Large intestine (tissue), 3 donors: ENCODE results near the gene UTP3. TPM values are rescaled to one million over a fixed set of nuclear protein-coding genes. Genes with fewer than 3 reads are reported as not detected.
"Not testable (repeated sequence)": the region's sequence is repeated elsewhere in the genome, so short reads cannot be mapped to it uniquely, and the experiment has no call there.

Source experiments
- DNase-seq, 2 donors: peaks; one replicate each; pipeline versions ENCODE4 v3.0.0 to v3.0.0-alpha.2; 2013
- H3K27ac ChIP-seq: one replicate; pipeline ENCODE4 v1.5.1; 2013; ENCODE audit warnings: low read length
- H3K27me3 ChIP-seq: 2 replicates; pipeline ENCODE4 v1.6.1; 2013; ENCODE audit warnings: low read length; ENCODE audit not compliant: control insufficient read depth, insufficient read depth
- H3K36me3 ChIP-seq: 2 replicates; pipeline ENCODE4 v1.6.1; 2013; ENCODE audit warnings: low read length; ENCODE audit not compliant: control insufficient read depth, insufficient read depth
- H3K4me1 ChIP-seq: one replicate; pipeline ENCODE4 v1.6.1; 2013; ENCODE audit warnings: low read length; ENCODE audit not compliant: control insufficient read depth, insufficient read depth
- H3K4me3 ChIP-seq: one replicate; pipeline ENCODE4 v1.5.1; 2013; ENCODE audit warnings: low read length
- H3K9me3 ChIP-seq: one replicate; pipeline ENCODE4 v1.6.1; 2013; ENCODE audit warnings: mild to moderate bottlenecking, low read depth, low read length, moderate library complexity; ENCODE audit not compliant: control insufficient read depth
- WGBS: methylation state at CpG from one replicate; pipeline ENCODE4 v1.1.5; 2013; ENCODE audit warnings: low lambda C conversion rate; ENCODE audit not compliant: insufficient coverage; 5-methylcytosine and 5-hydroxymethylcytosine counted together
- polyA plus RNA-seq: library from polyadenylated mRNA; unstranded; fragments of 120-200 nt; gene quantifications from one replicate; pipeline ENCODE4 v1.2.1, GENCODE V29; 2013

The UTP3 gene
- polyA plus RNA-seq, 1 donor, result 34.4 TPM

DNA sequence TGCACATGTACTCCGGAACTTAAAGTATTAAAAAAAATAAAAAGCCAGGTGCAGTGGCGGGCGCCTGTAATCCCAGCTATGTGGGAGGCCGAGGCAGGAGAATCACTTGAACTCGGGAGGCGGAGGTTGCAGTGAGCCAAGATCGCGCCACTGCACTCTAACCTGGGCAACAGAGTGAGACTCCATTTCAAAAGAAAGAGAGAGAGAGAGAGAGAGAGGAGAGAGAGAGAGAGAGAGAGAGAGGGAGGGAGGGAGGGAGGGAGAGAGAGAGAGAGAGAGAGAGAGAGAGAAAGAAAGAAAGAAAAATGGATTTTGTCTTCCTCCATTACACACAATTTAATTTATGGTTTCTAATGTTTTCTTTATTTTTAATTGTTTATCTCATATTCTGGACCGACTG is 44.5 kb downstream of the UTP3 start:
- not testable (repeated sequence) for DNase-seq, H3K9me3 ChIP-seq, H3K36me3 ChIP-seq, H3K4me1 ChIP-seq, H3K4me3 ChIP-seq, H3K27me3 ChIP-seq, H3K27ac ChIP-seq
- 83% methylated on average over 1 of the region's 9 CpGs for WGBS

DNA sequence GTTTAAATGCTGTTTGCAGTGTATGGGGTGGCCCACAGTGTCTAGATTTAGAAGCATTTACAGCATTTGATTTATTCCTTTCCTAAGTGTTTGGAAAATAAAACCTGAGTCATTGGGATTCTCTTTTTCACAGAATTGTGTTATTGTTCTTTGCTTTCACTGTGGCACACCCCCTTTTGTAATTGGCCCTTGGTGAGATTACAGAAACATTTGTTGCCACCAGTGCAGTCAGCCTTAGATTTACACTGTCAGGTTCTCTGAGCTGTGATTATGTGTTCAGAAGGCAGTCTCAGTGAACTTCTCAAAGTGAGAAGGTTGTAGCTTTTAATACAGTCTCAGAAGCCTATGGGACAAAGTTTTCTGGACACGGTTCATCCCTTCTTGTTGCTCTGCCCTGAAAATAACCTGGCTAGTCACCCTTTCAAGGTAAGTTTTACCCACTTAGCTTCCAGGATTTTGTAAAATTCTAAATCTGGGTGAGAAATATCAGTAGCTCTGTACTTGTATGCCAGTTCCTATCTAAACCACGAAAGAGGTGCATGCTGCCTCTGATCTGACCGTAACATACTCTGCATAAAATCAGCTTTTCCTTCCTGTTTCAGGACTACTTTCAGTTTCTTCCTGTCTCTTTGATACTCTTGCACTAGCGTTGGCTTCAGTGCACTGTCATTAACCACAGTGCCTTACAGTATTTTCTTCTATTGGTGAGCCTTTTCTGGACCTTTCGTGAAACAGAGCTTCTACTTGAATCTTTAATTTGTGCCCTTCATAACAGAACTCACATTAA is 46.0 kb downstream of the UTP3 start:
- Histone ChIP-seq H3K9me3 (no peaks in the 10 kb centered on the region), H3K27me3 (no peaks in the 10 kb centered on the region), H3K27ac (peak overlapping the region; percentile 72), H3K36me3 (no peaks in the 10 kb centered on the region), H3K4me1 (peaks cover 4% of the 10 kb centered on the region), H3K4me3 (peak overlapping the region; percentile 39)
- DNase-seq, result peak; percentile 41 to 76
- WGBS, result no CpG with 5 or more reads among the region's 5 CpGs

DNA sequence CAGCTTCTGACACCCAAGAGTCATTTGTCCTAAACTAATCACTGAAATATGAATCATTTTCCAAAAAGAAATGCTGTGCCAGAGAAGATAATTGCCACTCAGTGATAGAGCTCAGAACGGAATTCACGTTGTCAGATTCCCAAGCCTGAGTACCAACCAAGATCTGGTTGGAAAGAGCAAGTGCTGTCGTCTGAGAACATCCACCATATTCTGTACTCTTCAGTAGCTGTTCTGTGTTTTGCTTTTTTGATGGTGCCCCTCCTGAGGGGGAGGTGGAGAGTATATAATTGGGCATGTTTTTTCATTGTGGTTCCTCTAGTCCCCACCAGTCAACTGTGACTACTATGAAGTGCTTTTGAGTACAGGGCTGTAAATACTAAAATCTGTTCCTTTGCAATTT is 46.6 kb downstream of the UTP3 start:
- Histone ChIP-seq H3K4me3 (peak overlapping the region; percentile 39), H3K4me1 (peaks cover 4% of the 10 kb centered on the region)
- WGBS, result 67% methylated on average over 2 of the region's 3 CpGs

DNA sequence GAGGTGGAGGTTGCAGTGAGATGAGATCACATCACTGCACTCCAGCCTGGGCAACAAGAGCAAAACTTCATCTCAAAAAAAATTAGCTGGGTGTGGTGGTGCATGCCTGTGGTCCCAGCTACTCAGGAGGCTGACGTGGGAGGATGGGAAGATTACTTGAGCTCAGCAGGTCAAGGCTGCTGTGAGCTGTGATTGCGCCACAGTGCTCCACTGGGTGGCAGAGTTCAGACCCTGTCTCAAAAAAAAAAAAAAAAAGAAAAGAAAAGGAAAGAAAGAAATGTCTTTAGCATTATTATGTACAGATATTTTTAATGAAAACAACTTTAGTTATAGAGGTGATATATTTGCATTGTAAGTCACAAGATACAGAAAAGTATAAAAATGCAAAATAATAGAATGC is 47.6 kb downstream of the UTP3 start:
- DNase-seq, result peak; percentile 39 to 66
- 0% methylated on average over 1 of the region's 2 CpGs for WGBS

More for the DNA sequence above, 46.6 kb downstream of the UTP3 start:
- Histone ChIP-seq H3K9me3 (no peaks in the 10 kb centered on the region), H3K27me3 (no peaks in the 10 kb centered on the region), H3K36me3 (no peaks in the 10 kb centered on the region), H3K27ac (peak overlapping the region; percentile 72)
- no peak for DNase-seq

DNA sequence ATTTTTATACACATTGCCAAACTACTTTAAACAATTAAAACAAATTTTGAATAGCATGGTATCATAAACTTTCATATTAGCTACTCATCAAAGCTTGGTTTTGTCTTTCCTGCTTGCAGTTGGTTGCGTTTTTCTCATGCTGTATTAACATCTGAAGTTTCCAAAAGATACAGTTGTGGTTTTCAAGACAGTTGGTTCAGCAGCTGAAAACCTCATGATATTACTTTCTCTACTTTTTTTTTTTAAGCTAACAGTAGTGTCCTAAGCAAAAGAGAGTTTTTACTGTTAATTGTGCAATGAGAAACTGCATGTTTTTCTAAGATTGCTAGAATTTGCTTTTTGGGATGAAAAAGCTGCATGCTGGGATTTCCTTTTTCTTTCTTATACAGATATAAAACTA is 48.7 kb downstream of the UTP3 start:
- H3K27ac ChIP-seq, result no peak overlapping the region
- H3K27me3 ChIP-seq, result no peaks in the 10 kb centered on the region
- DNase-seq, result no peak
- H3K4me1 ChIP-seq, result peaks cover 4% of the 10 kb centered on the region
- H3K9me3 ChIP-seq, result no peaks in the 10 kb centered on the region
- WGBS, result no CpG with 5 or more reads among the region's 1 CpG
- H3K36me3 ChIP-seq, result no peaks in the 10 kb centered on the region
- H3K4me3 ChIP-seq, result no peak overlapping the region

More for the DNA sequence above, 47.6 kb downstream of the UTP3 start:
- H3K4me1 ChIP-seq, H3K4me3 ChIP-seq, H3K36me3 ChIP-seq, H3K9me3 ChIP-seq, H3K27me3 ChIP-seq, H3K27ac ChIP-seq: not testable (repeated sequence)

DNA sequence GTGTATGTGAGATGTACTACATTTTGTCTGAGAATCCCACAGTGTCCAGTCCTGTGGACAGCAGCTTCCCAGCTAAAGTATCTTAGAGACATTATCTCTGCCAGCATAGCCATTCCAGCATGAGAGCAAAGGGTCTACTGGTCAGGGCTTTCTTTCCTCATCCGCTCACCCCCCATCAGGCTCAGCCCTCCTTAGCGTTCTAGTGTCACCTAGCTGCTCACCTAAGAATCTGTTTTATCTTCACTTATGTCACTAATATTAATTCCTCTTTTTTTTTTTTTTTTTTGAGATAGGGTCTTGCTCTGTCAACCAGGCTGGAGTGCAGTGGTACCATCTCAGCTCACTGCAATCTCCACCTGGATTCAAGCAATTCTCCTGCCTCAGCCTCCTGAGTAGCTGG is 49.1 kb downstream of the UTP3 start:
- H3K36me3 ChIP-seq, result no peaks in the 10 kb centered on the region
- H3K27me3 ChIP-seq, result no peaks in the 10 kb centered on the region
- DNase-seq, result no peak
- no peaks in the 10 kb centered on the region for H3K9me3 ChIP-seq
- H3K27ac ChIP-seq, result no peak overlapping the region
- no CpG with 5 or more reads among the region's 2 CpGs for WGBS
- H3K4me3 ChIP-seq, result no peak overlapping the region
- H3K4me1 ChIP-seq, result peaks cover 4% of the 10 kb centered on the region

DNA sequence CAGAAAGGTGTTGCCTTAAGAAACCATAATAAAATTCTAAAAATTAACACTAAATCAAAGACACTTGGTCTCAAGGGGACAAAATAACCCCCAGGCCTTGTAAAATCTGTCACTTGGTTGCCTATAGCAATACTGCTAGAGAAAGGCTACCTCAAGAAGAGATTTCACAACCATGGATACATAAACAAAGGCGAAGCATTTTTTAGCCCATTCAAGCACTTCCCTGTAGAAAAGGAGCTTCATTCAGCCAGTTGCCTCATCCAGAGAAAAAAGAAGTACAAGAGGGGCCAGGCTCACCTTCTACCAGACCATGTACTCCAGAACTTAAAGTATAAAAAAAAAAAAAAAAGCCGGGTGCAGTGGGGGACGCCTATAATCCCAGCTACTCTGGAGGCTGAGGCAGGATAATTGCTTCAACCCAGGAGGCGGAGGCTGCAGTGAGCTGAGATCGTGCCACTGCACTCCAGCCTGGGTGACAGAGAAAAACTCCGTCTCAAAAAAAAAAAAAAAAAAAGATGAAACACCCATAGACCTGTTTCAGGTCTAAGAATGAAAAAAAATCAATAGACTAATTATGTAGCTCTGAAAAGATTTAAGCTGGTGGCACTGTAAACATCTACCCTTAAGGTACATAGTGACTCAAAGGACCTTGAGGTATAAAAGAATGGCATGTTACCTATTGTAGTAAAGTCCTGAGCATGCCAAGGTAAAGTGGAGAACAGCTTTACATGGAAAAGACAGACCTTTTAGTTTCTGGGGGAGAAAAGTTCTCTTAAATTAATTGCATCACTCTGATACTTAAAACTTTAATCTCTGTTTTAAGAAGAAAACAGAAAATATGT is 51.4 kb downstream of the UTP3 start:
- Histone ChIP-seq H3K4me3 (no peak overlapping the region), H3K4me1 (peaks cover 4% of the 10 kb centered on the region), H3K27ac (no peak overlapping the region), H3K9me3 (no peaks in the 10 kb centered on the region), H3K27me3 (no peaks in the 10 kb centered on the region), H3K36me3 (no peaks in the 10 kb centered on the region)
- no peak for DNase-seq
- WGBS, result no CpG with 5 or more reads among the region's 6 CpGs

Other genes with a start within 250 kb of the UTP3 start
- gene MUC7, start 216.3 kb upstream of the UTP3 start, polyA plus RNA-seq, result not detected
- not detected for gene AMTN, start 170.0 kb upstream of the UTP3 start, polyA plus RNA-seq
- not detected for gene AMBN, start 96.3 kb upstream of the UTP3 start, polyA plus RNA-seq
- gene ENAM, start 59.8 kb upstream of the UTP3 start, polyA plus RNA-seq, result 1.4 TPM
- gene JCHAIN, start 22.0 kb upstream of the UTP3 start, polyA plus RNA-seq, result 1.5 TPM
- gene RUFY3, start 33.4 kb downstream of the UTP3 start, polyA plus RNA-seq, result 70.1 TPM
- gene GRSF1, start 151.4 kb downstream of the UTP3 start, polyA plus RNA-seq, result 69.7 TPM
- gene MOB1B, start 213.8 kb downstream of the UTP3 start, polyA plus RNA-seq, result 22.1 TPM